OCI-LY7 (cell line): ENCODE measurements around the gene NEURL2. TPM values are rescaled to one million over a fixed set of nuclear protein-coding genes. Genes with fewer than 3 reads are reported as not detected.

Experiments
- BruUV-seq: library from RNA; stranded (reverse); fragments of 400-500 nt; replicated peaks from 2 replicates; lab custom pipeline; 2021; lab: Mats Ljungman, UMichigan
- CTCF ChIA-PET: fragments of 300-600 bp; sonication (Branson Sonifier 250); formaldehyde crosslinking; loops from one replicate; lab custom pipeline; 2022; ENCODE audit warnings: antibody characterized with exemption; ENCODE audit not compliant: unreplicated experiment; lab: Charles Lee
- POLR2A ChIA-PET: fragments of 300-600 bp; sonication (Branson Sonifier 250); formaldehyde crosslinking; loops from one replicate; lab custom pipeline; 2022; ENCODE audit warnings: antibody characterized with exemption; lab: Charles Lee
- DNase-seq: peaks from one replicate; pipeline ENCODE4 v3.0.0-alpha.2; 2015; ENCODE audit warnings: low spot score
- H2AFZ ChIP-seq: fragments of 200-600 bp; sonication (generic), shearing (Covaris generic); 2 replicates; pipeline ENCODE4 v1.6.1; 2014; ENCODE audit warnings: mild to moderate bottlenecking, antibody characterized with exemption, low read length, moderate library complexity
- H3K27ac ChIP-seq: fragments of 200-600 bp; sonication (generic); 2 replicates; pipeline ENCODE4 v1.5.1; 2014; ENCODE audit warnings: mixed run types, low read depth, mild to moderate bottlenecking, moderate library complexity, low read length, inconsistent platforms; ENCODE audit not compliant: poor library complexity, severe bottlenecking
- H3K36me3 ChIP-seq: fragments of 200-600 bp; sonication (generic); 2 replicates; pipeline ENCODE4 v1.6.1; 2014; ENCODE audit warnings: mild to moderate bottlenecking, antibody characterized with exemption, low read length, moderate library complexity, mixed read lengths; ENCODE audit not compliant: insufficient read depth
- H3K4me1 ChIP-seq: fragments of 200-600 bp; sonication (generic); 2 replicates; pipeline ENCODE4 v1.5.1; 2014; ENCODE audit warnings: mild to moderate bottlenecking, low read length; ENCODE audit not compliant: insufficient read depth, poor library complexity, severe bottlenecking
- H3K4me2 ChIP-seq: fragments of 200-600 bp; sonication (generic); 2 replicates; pipeline ENCODE4 v1.6.1; 2014; ENCODE audit warnings: mild to moderate bottlenecking, low read length
- H3K4me3 ChIP-seq: fragments of 200-600 bp; sonication (generic); 2 replicates; pipeline ENCODE4 v1.5.1; 2014; ENCODE audit warnings: mild to moderate bottlenecking, low read depth, low read length; ENCODE audit not compliant: poor library complexity, severe bottlenecking
- H3K79me2 ChIP-seq: fragments of 200-600 bp; sonication (generic); 2 replicates; pipeline ENCODE4 v1.6.1; 2016; ENCODE audit warnings: low read depth, mild to moderate bottlenecking, low read length, moderate library complexity, mixed read lengths; ENCODE audit not compliant: insufficient read depth
- H3K9me2 ChIP-seq: fragments of 200-600 bp; sonication (generic); 2 replicates; pipeline ENCODE4 v1.6.1; 2016; ENCODE audit warnings: mild to moderate bottlenecking, low read length, mixed read lengths; ENCODE audit not compliant: insufficient read depth
- H3K9me3 ChIP-seq: fragments of 200-600 bp; sonication (generic); 2 replicates; pipeline ENCODE4 v1.6.1; 2014; ENCODE audit warnings: mild to moderate bottlenecking, mixed run types, low read length, mixed read lengths
- H4K20me1 ChIP-seq: fragments of 200-600 bp; sonication (generic); 2 replicates; pipeline ENCODE4 v1.6.1; 2014; ENCODE audit warnings: mild to moderate bottlenecking, antibody characterized with exemption, low read length, moderate library complexity, mixed read lengths; ENCODE audit not compliant: insufficient read depth
- EZH2phosphoT487 ChIP-seq: fragments of 200-600 bp; sonication (generic); IDR thresholded peaks from 2 replicates; pipeline ENCODE4 v1.6.1; 2018; ENCODE audit warnings: low read depth, borderline replicate concordance, mild to moderate bottlenecking, mixed run types, antibody characterized with exemption, low read length, moderate library complexity, mixed read lengths
- intact Hi-C: fragments of 100-400 bp; cut with micrococcal nuclease; formaldehyde crosslinking; loops from one replicate; pipeline ENCODE4 v1.10.0; 2022; ENCODE audit not compliant: unreplicated experiment
- total RNA-seq, 2 experiments: library from RNA; depleted of rRNA in 1 of 2; stranded (reverse); fragments of >200 nt in 1 of 2; shearing (Covaris generic) in 1 of 2; gene quantifications; 2 replicates each; pipeline ENCODE4 v1.2.3, GENCODE V29; 2014 to 2022
- TF ChIP-seq, protein P1 (sequence below): fragments of 200-600 bp; sonication (generic); conservative IDR thresholded peaks from 2 replicates; pipeline ENCODE4 v1.5.1; 2014; ENCODE audit warnings: mild to moderate bottlenecking, antibody characterized with exemption, low read length, moderate library complexity, mixed read lengths

NEURL2 gene
- total RNA-seq, 2 experiments from 2014 or later = 9.9 to 10.7 TPM

DNA sequence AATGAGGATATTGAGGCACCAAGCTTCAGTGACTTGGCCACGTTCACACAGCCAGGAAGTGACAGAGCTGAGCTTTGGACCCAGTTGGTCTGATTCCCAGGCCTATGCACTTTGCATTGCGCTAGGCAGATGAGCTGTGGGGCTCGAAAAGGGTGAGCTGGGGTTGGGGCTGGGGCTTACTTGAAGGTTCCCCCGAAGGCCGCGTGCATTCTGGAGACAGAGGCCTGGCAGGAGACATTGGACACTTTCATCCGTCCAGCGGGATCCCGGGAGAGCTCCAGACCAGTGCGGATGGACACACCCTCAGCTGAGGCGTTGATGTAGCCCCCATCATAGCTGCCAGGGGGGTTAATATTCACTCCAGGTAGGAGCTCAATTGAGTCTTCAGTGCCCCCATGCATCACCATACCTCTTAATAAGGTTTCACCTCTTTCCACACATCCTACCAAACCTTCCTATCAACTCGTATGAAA is 18.4 kb upstream of the NEURL2 start:
- Histone ChIP-seq H3K9me3 (no peaks in the 10 kb centered on the region), H4K20me1 (no peaks in the 10 kb centered on the region), H3K36me3 (no peaks in the 10 kb centered on the region), H3K9me2 (no peaks in the 10 kb centered on the region), H3K79me2 (no peaks in the 10 kb centered on the region), H3K4me2 (no peak overlapping the region), H3K4me3 (no peak overlapping the region), H3K27ac (no peak overlapping the region), H2AFZ (no peak overlapping the region), H3K4me1 (peaks cover 14% of the 10 kb centered on the region)
- CTCF ChIA-PET = no interaction called here
- TF ChIP-seq EZH2phosphoT487 = no peak
- TF ChIP-seq, protein P1, sequence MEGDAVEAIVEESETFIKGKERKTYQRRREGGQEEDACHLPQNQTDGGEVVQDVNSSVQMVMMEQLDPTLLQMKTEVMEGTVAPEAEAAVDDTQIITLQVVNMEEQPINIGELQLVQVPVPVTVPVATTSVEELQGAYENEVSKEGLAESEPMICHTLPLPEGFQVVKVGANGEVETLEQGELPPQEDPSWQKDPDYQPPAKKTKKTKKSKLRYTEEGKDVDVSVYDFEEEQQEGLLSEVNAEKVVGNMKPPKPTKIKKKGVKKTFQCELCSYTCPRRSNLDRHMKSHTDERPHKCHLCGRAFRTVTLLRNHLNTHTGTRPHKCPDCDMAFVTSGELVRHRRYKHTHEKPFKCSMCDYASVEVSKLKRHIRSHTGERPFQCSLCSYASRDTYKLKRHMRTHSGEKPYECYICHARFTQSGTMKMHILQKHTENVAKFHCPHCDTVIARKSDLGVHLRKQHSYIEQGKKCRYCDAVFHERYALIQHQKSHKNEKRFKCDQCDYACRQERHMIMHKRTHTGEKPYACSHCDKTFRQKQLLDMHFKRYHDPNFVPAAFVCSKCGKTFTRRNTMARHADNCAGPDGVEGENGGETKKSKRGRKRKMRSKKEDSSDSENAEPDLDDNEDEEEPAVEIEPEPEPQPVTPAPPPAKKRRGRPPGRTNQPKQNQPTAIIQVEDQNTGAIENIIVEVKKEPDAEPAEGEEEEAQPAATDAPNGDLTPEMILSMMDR = no peak
- DNase-seq = no peak
- intact Hi-C loops = no loop called here
- POLR2A ChIA-PET = interaction anchor here (0.7 to 1.2 kb wide), 3 partner anchors 59 to 1668 kb away, joined by 3 to 4 read pairs (median 3); no protein-coding TSS in a partner anchor
- no TSS peak for BruUV-seq

DNA sequence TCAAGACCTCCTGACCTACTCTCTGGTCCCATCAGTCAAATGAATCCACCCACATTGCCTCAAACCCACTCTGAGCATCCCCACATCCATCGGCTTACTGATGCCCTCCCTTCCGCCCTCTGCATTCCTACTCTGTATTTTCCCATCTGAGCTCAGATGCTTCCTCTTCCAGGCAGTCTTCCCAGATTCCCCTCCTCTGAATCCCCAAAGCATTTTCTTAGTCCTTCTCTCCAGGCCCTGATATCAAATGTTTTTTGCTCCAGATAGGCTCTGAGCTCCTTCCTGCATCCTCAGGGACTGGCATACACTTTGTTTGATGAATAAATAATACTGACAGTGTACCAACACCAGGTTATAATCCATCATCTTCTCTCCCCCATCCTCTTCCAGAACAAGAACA is 17.1 kb upstream of the NEURL2 start:
- ChIA-PET CTCF (no interaction called here), POLR2A (no interaction called here)
- Histone ChIP-seq H3K27ac (no peak overlapping the region), H3K4me3 (no peak overlapping the region), H3K36me3 (no peaks in the 10 kb centered on the region), H3K9me2 (no peaks in the 10 kb centered on the region), H3K79me2 (no peaks in the 10 kb centered on the region), H3K4me1 (peaks cover 14% of the 10 kb centered on the region), H3K9me3 (no peaks in the 10 kb centered on the region), H3K4me2 (no peak overlapping the region), H2AFZ (no peak overlapping the region), H4K20me1 (no peaks in the 10 kb centered on the region)
- no TSS peak for BruUV-seq
- DNase-seq = no peak
- intact Hi-C loops = no loop called here
- no peak for TF ChIP-seq EZH2phosphoT487
- TF ChIP-seq, protein P1 = no peak

DNA sequence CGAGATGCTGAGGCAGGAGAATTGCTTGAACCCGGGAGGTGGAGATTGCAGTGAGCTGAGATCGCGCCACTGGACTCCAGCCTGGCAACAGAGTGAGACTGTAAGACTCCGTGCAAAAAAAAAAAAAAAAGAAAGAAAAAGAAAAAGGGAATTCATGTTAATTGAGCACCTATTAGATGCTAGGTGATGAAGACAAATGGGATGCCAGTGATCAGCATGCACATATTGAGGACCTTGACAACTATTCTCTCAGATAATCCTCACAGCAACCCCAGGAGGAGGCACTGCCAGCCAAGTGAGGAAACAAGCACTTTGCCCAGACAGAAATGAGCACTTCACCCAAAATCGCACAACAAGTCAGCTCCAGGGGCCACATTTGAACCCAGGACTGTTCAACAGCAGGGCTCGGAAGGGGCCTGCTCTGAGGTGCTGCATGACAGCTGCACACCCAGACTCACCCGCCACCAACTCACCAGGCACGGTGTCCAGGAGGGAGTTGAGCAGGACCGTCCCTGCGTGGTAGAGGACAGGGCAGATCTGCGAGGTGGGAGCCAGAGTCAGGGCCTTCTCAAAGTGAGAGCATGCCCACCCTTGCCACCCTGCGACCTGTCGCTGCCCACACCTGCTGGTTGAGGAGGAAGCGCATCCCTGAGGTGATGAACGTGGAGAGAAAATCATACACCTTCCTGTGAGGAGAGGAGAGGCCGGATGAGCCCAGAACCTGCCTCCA is 16.4 kb upstream of the NEURL2 start:
- CTCF ChIA-PET = no interaction called here

More for the DNA sequence above, 16.4 kb upstream of the NEURL2 start:
- no peaks in the 10 kb centered on the region for H3K9me3 ChIP-seq
- peaks cover 19% of the 10 kb centered on the region for H3K4me1 ChIP-seq
- H3K4me2 ChIP-seq = no peak overlapping the region
- no peak overlapping the region for H2AFZ ChIP-seq
- TF ChIP-seq, protein P1 = no peak
- TF ChIP-seq EZH2phosphoT487 = no peak
- H3K9me2 ChIP-seq = no peaks in the 10 kb centered on the region
- H4K20me1 ChIP-seq = no peaks in the 10 kb centered on the region
- no TSS peak for BruUV-seq
- DNase-seq = no peak
- H3K36me3 ChIP-seq = no peaks in the 10 kb centered on the region
- H3K79me2 ChIP-seq = no peaks in the 10 kb centered on the region
- POLR2A ChIA-PET = no interaction called here
- intact Hi-C loops = no loop called here
- H3K27ac ChIP-seq = no peak overlapping the region
- no peak overlapping the region for H3K4me3 ChIP-seq
